Central memory CD8-positive, alpha-beta T cell (primary cell): ENCODE measurements around the gene ZNF800.

Experiments
- ATAC-seq: fragments of 150-1000 bp; cut with Tn5 transposase; replicated peaks from 2 replicates; pipeline ENCODE4 v1.10.0; 2022; ENCODE audit warnings: mild to moderate bottlenecking, moderate FRiP score, moderate number of reproducible peaks; ENCODE audit not compliant: poor library complexity, severe bottlenecking; ENCODE audit errors: extremely low read depth
- DNase-seq, 2 donors: peaks; one replicate each; pipeline ENCODE4 v3.0.0; 2021; ENCODE audit warnings: low spot score in 2 of 2
- H3K27ac Mint-ChIP-seq: one replicate; pipeline ENCODE4 v1.8.0; 2022; ENCODE audit warnings: low read depth, mild to moderate bottlenecking, moderate library complexity, mixed read lengths
- H3K27me3 Mint-ChIP-seq: one replicate; pipeline ENCODE4 v1.8.0; 2022; ENCODE audit warnings: mixed read lengths
- H3K36me3 Mint-ChIP-seq: one replicate; pipeline ENCODE4 v1.8.0; 2022; ENCODE audit warnings: mild to moderate bottlenecking, moderate library complexity, mixed read lengths; ENCODE audit not compliant: insufficient read depth
- H3K4me1 Mint-ChIP-seq: one replicate; pipeline ENCODE4 v1.8.0; 2022; ENCODE audit warnings: mixed read lengths
- H3K4me3 Mint-ChIP-seq: one replicate; pipeline ENCODE4 v1.8.0; 2022; ENCODE audit warnings: mild to moderate bottlenecking, moderate library complexity, mixed read lengths
- H3K9me3 Mint-ChIP-seq: one replicate; pipeline ENCODE4 v1.8.0; 2022; ENCODE audit warnings: mixed read lengths

The ZNF800 gene

GRCh38 chr7:127361736-127362135, 30.8 kb downstream of the ZNF800 start:
- no peak for ATAC-seq
- Mint-ChIP-seq H3K36me3 (peaks cover 18% of the 10 kb centered on the region), H3K9me3 (no peaks in the 10 kb centered on the region), H3K27ac (no peak overlapping the region), H3K4me1 (peaks cover 15% of the 10 kb centered on the region), H3K4me3 (no peak overlapping the region), H3K27me3 (no peaks in the 10 kb centered on the region)
- no peak for DNase-seq

- H3K4me3 Mint-ChIP-seq, result no peak overlapping the region
- DNase-seq (no peak), ATAC-seq (no peak)
- peaks cover 22% of the 10 kb centered on the region for H3K36me3 Mint-ChIP-seq
- no peaks in the 10 kb centered on the region for H3K9me3 Mint-ChIP-seq
- H3K27me3 Mint-ChIP-seq, result no peaks in the 10 kb centered on the region
- H3K4me1 Mint-ChIP-seq, result peaks cover 22% of the 10 kb centered on the region
- peak overlapping the region; percentile 2 for H3K27ac Mint-ChIP-seq
Measured at GRCh38 chr7:127359011-127359410, 33.5 kb downstream of the ZNF800 start.

- H3K4me3 Mint-ChIP-seq, result no peak overlapping the region
- no peaks in the 10 kb centered on the region for H3K27me3 Mint-ChIP-seq
- no peak for DNase-seq
- H3K36me3 Mint-ChIP-seq, result peaks cover 17% of the 10 kb centered on the region
- H3K4me1 Mint-ChIP-seq, result peaks cover 20% of the 10 kb centered on the region
- no peak overlapping the region for H3K27ac Mint-ChIP-seq
- ATAC-seq, result no peak
- no peaks in the 10 kb centered on the region for H3K9me3 Mint-ChIP-seq
Measured at GRCh38 chr7:127353897-127354296, 38.6 kb downstream of the ZNF800 start.

GRCh38 chr7:127350586-127350985, 41.9 kb downstream of the ZNF800 start:
- no peak for DNase-seq
- Mint-ChIP-seq H3K27ac (no peak overlapping the region), H3K27me3 (no peaks in the 10 kb centered on the region), H3K4me3 (no peak overlapping the region), H3K4me1 (peaks cover 19% of the 10 kb centered on the region), H3K36me3 (peaks cover 11% of the 10 kb centered on the region), H3K9me3 (no peaks in the 10 kb centered on the region)
- no peak for ATAC-seq

GRCh38 chr7:127349881-127350280, 42.6 kb downstream of the ZNF800 start:
- Mint-ChIP-seq H3K4me1 (peaks cover 12% of the 10 kb centered on the region), H3K4me3 (no peak overlapping the region), H3K27me3 (no peaks in the 10 kb centered on the region), H3K9me3 (no peaks in the 10 kb centered on the region), H3K36me3 (peaks cover 11% of the 10 kb centered on the region), H3K27ac (no peak overlapping the region)
- DNase-seq (no peak), ATAC-seq (no peak)

- DNase-seq (no peak), ATAC-seq (no peak)
- peaks cover 8% of the 10 kb centered on the region for H3K4me1 Mint-ChIP-seq
- no peaks in the 10 kb centered on the region for H3K9me3 Mint-ChIP-seq
- H3K27ac Mint-ChIP-seq, result no peak overlapping the region
- H3K36me3 Mint-ChIP-seq, result peaks cover 5% of the 10 kb centered on the region
- H3K4me3 Mint-ChIP-seq, result peak overlapping the region; percentile 64
- no peaks in the 10 kb centered on the region for H3K27me3 Mint-ChIP-seq
Measured at GRCh38 chr7:127348247-127348631, 44.3 kb downstream of the ZNF800 start.

GRCh38 chr7:127347567-127348246, 44.8 kb downstream of the ZNF800 start:
- H3K27ac Mint-ChIP-seq, result no peak overlapping the region
- peaks cover 8% of the 10 kb centered on the region for H3K4me1 Mint-ChIP-seq

GRCh38 chr7:127346575-127347256, 45.8 kb downstream of the ZNF800 start:
- H3K4me3 Mint-ChIP-seq, result peak overlapping the region; percentile 64
- DNase-seq, result no peak
- H3K27me3 Mint-ChIP-seq, result no peaks in the 10 kb centered on the region
- H3K27ac Mint-ChIP-seq, result peak overlapping the region; percentile 53
- H3K9me3 Mint-ChIP-seq, result no peaks in the 10 kb centered on the region
- peaks cover 2% of the 10 kb centered on the region for H3K36me3 Mint-ChIP-seq
- H3K4me1 Mint-ChIP-seq, result peaks cover 8% of the 10 kb centered on the region
- no peak for ATAC-seq

More at GRCh38 chr7:127347567-127348246, 44.8 kb downstream of the ZNF800 start:
- Mint-ChIP-seq H3K9me3 (no peaks in the 10 kb centered on the region), H3K36me3 (peaks cover 2% of the 10 kb centered on the region), H3K27me3 (no peaks in the 10 kb centered on the region), H3K4me3 (peak overlapping the region; percentile 64)
- peak; percentile 98 for ATAC-seq
- peak; percentile 46 to 57 for DNase-seq

GRCh38 chr7:127342596-127342995, 49.9 kb downstream of the ZNF800 start:
- no peak for ATAC-seq
- Mint-ChIP-seq H3K27me3 (peaks cover 13% of the 10 kb centered on the region), H3K4me3 (no peak overlapping the region), H3K9me3 (no peaks in the 10 kb centered on the region), H3K36me3 (peaks cover 2% of the 10 kb centered on the region), H3K27ac (no peak overlapping the region), H3K4me1 (peaks cover 8% of the 10 kb centered on the region)
- no peak for DNase-seq

- peaks cover 51% of the 10 kb centered on the region for H3K27me3 Mint-ChIP-seq
- no peak for ATAC-seq
- no peaks in the 10 kb centered on the region for H3K36me3 Mint-ChIP-seq
- H3K4me3 Mint-ChIP-seq, result no peak overlapping the region
- no peak overlapping the region for H3K27ac Mint-ChIP-seq
- H3K4me1 Mint-ChIP-seq, result no peaks in the 10 kb centered on the region
- DNase-seq, result no peak
- H3K9me3 Mint-ChIP-seq, result no peaks in the 10 kb centered on the region
Measured at GRCh38 chr7:127338122-127338521, 54.4 kb downstream of the ZNF800 start.

GRCh38 chr7:127337581-127337980, 54.9 kb downstream of the ZNF800 start:
- Mint-ChIP-seq H3K9me3 (no peaks in the 10 kb centered on the region), H3K4me1 (no peaks in the 10 kb centered on the region), H3K27me3 (peaks cover 52% of the 10 kb centered on the region), H3K36me3 (no peaks in the 10 kb centered on the region), H3K27ac (no peak overlapping the region), H3K4me3 (no peak overlapping the region)
- ATAC-seq (no peak), DNase-seq (no peak)

- Mint-ChIP-seq H3K4me1 (no peaks in the 10 kb centered on the region), H3K27ac (no peak overlapping the region), H3K27me3 (peaks cover 62% of the 10 kb centered on the region), H3K4me3 (no peak overlapping the region), H3K36me3 (no peaks in the 10 kb centered on the region), H3K9me3 (no peaks in the 10 kb centered on the region)
- ATAC-seq (no peak), DNase-seq (no peak)
Measured at GRCh38 chr7:127336458-127336857, 56.0 kb downstream of the ZNF800 start.

- ATAC-seq, result no peak
Measured at GRCh38 chr7:127332880-127333279, 59.6 kb downstream of the ZNF800 start.

More at GRCh38 chr7:127332880-127333279, 59.6 kb downstream of the ZNF800 start:
- Mint-ChIP-seq H3K4me3 (no peak overlapping the region), H3K27ac (no peak overlapping the region), H3K27me3 (peaks cover 79% of the 10 kb centered on the region), H3K36me3 (no peaks in the 10 kb centered on the region), H3K9me3 (no peaks in the 10 kb centered on the region), H3K4me1 (no peaks in the 10 kb centered on the region)
- no peak for DNase-seq
